Neutrophil (primary cell): ENCODE measurements around the gene PTGES2.

Experiments
- H3K27ac ChIP-seq: fragments of 200-600 bp; sonication (generic); 2 replicates; pipeline ENCODE4 v1.5.1; 2016; ENCODE audit warnings: mild to moderate bottlenecking, moderate library complexity
- H3K27me3 ChIP-seq: fragments of 200-600 bp; sonication (generic); 2 replicates; pipeline ENCODE4 v1.6.0; 2016; ENCODE audit warnings: mild to moderate bottlenecking
- H3K36me3 ChIP-seq: fragments of 200-600 bp; sonication (generic); 2 replicates; pipeline ENCODE4 v1.5.1; 2017
- H3K4me1 ChIP-seq, 2 experiments: fragments of 200-600 bp in 1 of 2; sonication (generic) in 1 of 2; 1 replicate in 1 of 2; 2 replicates in 1 of 2; pipeline versions ENCODE4 v1.5.1 to v1.6.1; 2013 to 2016; ENCODE audit warnings: low read depth in 1 of 2, low read length in 1 of 2, mild to moderate bottlenecking in 1 of 2, moderate library complexity in 1 of 2; ENCODE audit not compliant: control insufficient read depth in 1 of 2, insufficient read depth in 1 of 2
- H3K4me3 ChIP-seq, 2 experiments: fragments of 200-600 bp in 1 of 2; sonication (generic) in 1 of 2; 1 replicate in 1 of 2; 2 replicates in 1 of 2; pipeline ENCODE4 v1.5.1; 2013 to 2016; ENCODE audit warnings: low read depth in 1 of 2, low read length in 1 of 2, mild to moderate bottlenecking in 1 of 2, moderate library complexity in 1 of 2
- H3K9me3 ChIP-seq: fragments of 200-600 bp; sonication (generic); 2 replicates; pipeline ENCODE4 v1.5.1; 2016
- CTCF ChIP-seq: fragments of 200-600 bp; sonication (generic); IDR thresholded peaks from 2 replicates; pipeline ENCODE4 v1.5.1; 2016; ENCODE audit warnings: antibody characterized with exemption

The PTGES2 gene

GRCh38 chr9:128124873-128125579 is 2.5 kb downstream of the PTGES2 start:
- peaks cover 37% of the 10 kb centered on the region for H3K36me3 ChIP-seq
- peaks cover 44 to 47% of the 10 kb centered on the region in 2 experiments for H3K4me1 ChIP-seq
- TF ChIP-seq CTCF, result peak; percentile 49
- H3K27me3 ChIP-seq, result no peaks in the 10 kb centered on the region
- H3K4me3 ChIP-seq, result peak overlapping the region; percentile 17 to 36
- peak overlapping the region; percentile 42 for H3K27ac ChIP-seq
- H3K9me3 ChIP-seq, result no peaks in the 10 kb centered on the region

- no peak overlapping the region for H3K4me3 ChIP-seq
Observed at GRCh38 chr9:128124451-128124850, 3.1 kb downstream of the PTGES2 start.

GRCh38 chr9:128123451-128124080 is 4.0 kb downstream of the PTGES2 start:
- H3K36me3 ChIP-seq, result peaks cover 37% of the 10 kb centered on the region
- H3K27me3 ChIP-seq, result no peaks in the 10 kb centered on the region
- no peak overlapping the region for H3K4me3 ChIP-seq
- H3K4me1 ChIP-seq, result peaks cover 31 to 34% of the 10 kb centered on the region in 2 experiments
- TF ChIP-seq CTCF, result no peak
- no peak overlapping the region for H3K27ac ChIP-seq
- no peaks in the 10 kb centered on the region for H3K9me3 ChIP-seq

More at GRCh38 chr9:128124451-128124850, 3.1 kb downstream of the PTGES2 start:
- peaks cover 37% of the 10 kb centered on the region for H3K36me3 ChIP-seq
- TF ChIP-seq CTCF, result no peak
- no peaks in the 10 kb centered on the region for H3K9me3 ChIP-seq
- H3K27ac ChIP-seq, result peak overlapping the region; percentile 42
- H3K27me3 ChIP-seq, result no peaks in the 10 kb centered on the region
- peaks cover 39 to 43% of the 10 kb centered on the region in 2 experiments for H3K4me1 ChIP-seq

- no peaks in the 10 kb centered on the region for H3K27me3 ChIP-seq
- no peak overlapping the region for H3K27ac ChIP-seq
- no peak for TF ChIP-seq CTCF
- H3K36me3 ChIP-seq, result peaks cover 37% of the 10 kb centered on the region
- no peak overlapping the region for H3K4me3 ChIP-seq
- H3K9me3 ChIP-seq, result no peaks in the 10 kb centered on the region
- H3K4me1 ChIP-seq, result peaks cover 32 to 36% of the 10 kb centered on the region in 2 experiments
Observed at GRCh38 chr9:128122809-128123175, 4.7 kb downstream of the PTGES2 start.

- Histone ChIP-seq H3K27me3 (no peaks in the 10 kb centered on the region), H3K27ac (no peak overlapping the region), H3K4me1 (peaks cover 31 to 34% of the 10 kb centered on the region in 2 experiments), H3K36me3 (peaks cover 37% of the 10 kb centered on the region), H3K9me3 (no peaks in the 10 kb centered on the region), H3K4me3 (no peak overlapping the region)
- no peak for TF ChIP-seq CTCF
Observed at GRCh38 chr9:128121924-128122808, 5.4 kb downstream of the PTGES2 start.
